Left lobe of liver (tissue), 2 donors: ENCODE results near the gene DST. TPM values are rescaled to one million over a fixed set of nuclear protein-coding genes. Genes with fewer than 3 reads are reported as not detected.
"Not testable (repeated sequence)": the region's sequence is repeated elsewhere in the genome, so short reads cannot be mapped to it uniquely, and the experiment has no call there.

ENCODE experiments used
- ATAC-seq: fragments of 200-7000 bp; cut with Tn5 transposase; one replicate; pipeline ENCODE4 v1.9.1; 2020; ENCODE audit warnings: mild to moderate bottlenecking, moderate library complexity
- DNase-seq: peaks from one replicate; pipeline ENCODE4 v3.0.0-alpha.2; 2020; ENCODE audit warnings: low spot score
- total RNA-seq: library from RNA; stranded (reverse); gene quantifications from one replicate; pipeline ENCODE4 v1.2.1, GENCODE V29; 2021
- donor health status: DM: no; HTN: no; CAD: no; lungs with moderate emphysema.
- donor health status: DM: no; HTN: yes; CAD: no.

The DST gene
- total RNA-seq, 1 donor from 2014 or later: 86.5 TPM

DNA sequence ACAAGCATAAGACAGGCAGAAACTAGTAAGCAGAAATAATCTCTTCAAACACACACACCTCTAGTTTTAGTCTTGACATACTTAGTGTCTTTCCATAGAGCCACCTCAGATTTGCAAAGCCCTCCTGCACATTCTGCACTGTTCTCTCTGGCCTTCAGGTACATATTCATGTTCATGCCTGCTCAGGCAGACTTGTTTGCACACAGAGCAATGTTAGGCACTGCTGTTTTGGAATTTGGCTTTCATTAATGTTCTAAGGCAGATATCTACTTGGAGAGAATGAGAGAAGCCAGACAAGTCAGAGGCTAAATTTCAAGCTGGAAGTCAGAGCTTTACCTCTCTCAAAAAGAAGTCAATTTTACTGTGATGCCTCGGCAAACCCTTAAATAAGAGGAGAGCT lies 21.3 kb upstream of the DST start:
- DNase-seq: no peak
- ATAC-seq: peak; percentile 79

DNA sequence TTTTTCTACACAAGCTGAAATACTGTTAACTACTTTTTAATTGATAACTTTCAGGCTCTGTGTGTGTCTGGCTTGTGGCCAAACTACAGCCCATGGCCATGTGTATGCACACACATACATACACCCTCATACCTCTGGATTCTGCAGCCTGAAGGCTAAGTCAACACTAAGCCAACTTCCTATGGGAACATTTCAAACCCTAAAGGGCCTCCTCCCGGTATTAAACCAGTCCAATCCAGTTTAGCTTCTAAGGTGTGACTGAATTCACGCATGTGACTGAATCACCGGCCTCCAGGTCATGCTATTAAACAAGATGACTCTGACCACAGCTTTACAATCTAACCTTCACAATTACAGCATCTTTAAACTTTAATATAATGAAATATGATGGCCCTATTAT lies 20.7 kb upstream of the DST start:
- ATAC-seq (no peak), DNase-seq (no peak)

DNA sequence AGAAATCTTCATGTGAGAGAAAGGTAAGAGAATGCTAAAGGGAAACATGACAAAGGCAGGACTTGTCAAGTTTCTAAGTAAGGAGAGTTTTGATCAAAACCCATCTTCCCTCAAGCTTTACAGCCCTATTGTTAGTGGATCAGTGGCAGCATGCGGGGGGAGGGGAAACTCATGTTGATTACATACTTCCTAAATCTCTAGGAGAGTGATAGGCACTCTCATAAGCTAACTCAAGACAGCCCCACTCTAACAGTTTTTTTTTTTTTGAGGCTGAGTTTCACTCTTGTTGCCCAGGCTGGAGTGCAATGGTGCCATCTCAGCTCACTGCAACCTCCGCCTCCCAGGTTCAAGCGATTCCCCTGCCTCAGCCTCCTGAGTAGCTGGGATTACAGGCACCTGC lies 18.6 kb upstream of the DST start:
- DNase-seq, ATAC-seq: not testable (repeated sequence)

DNA sequence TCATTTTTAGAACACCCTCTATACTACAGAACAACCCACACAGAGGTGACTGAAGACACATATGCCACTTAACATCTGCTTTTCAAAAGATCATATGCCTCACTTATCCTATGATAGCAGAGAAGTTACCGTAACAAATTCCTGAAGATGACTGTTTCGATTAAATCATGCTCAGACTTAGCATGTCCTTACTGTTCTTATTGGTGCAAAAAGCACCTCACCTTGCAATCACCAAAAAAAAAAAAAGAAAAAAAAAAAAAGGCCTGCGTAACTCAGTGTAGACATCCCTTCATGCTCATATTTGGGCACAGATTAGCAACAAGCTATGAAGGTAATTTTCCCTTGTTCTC lies 17.7 kb upstream of the DST start:
- ATAC-seq: no peak

DNA sequence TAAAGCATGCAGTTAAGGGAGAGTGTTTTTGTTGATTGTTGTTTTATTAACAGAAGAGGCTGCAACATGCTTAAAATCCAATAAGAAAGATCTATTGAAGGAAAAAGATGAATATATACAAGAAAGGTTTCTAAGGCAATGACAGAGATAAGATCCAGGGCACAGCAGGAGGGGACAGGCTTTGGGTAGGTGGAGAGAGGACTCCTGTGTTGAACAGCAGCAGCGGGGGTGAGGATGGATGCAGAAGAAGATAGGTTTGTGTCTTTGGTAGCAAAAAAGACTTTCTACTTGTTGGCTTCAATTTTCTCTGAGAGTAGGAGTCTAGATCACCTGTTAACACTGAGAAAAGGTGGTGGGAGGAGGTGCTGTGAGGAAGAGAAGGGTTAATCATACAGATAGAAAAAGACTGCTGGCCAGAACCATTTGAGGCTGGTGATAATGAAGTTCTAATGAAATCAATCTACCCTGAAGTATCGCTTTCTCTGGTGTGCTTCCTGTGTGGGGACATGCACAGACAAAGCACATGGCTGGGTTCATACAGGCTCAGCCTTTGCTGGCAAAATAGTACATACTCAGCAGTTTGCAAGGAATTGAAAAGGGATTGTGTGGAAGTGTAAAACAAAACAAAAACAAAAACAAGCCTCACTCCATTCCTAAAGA lies 17.2 kb upstream of the DST start:
- DNase-seq (no peak), ATAC-seq (peak; percentile 48)

More for the DNA sequence above, 17.7 kb upstream of the DST start:
- DNase-seq: no peak

DNA sequence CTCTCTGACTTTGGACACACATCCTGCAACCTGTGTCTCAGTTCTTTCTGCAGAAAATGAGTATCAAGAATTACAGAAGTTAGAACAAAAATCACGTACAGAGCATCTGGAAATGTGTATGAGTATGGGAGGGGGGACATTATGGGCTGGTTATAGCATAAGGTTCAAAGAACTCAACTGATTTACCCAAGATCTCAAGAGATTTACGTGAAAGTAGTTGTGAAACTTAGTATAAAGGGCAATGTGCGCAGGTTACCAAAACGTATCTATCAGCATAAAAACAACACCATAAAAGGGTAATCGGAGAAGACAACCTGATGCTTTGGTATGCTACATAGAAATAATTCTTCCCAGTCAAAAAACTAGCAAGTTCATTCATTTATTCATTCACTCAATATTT lies 15.6 kb upstream of the DST start:
- DNase-seq: no peak
- ATAC-seq: no peak

DNA sequence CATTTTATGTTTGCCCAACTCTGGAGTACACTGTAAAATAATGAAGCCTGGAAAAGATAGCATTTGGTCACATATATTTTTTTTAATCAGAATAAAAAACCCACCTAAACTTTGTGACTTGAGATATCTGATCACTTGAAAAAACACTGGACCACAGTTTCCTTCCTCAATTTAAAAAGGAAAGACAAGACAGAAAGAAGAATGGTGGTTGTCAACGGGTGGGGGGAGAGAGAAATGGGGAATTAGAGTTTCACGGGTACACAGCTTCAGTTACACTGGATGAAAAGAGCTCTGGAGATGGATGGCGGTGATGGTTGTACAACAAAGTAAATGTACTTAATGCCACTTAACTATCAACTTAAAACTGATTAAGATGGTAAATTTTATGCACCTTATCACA lies 14.7 kb upstream of the DST start:
- DNase-seq (no peak), ATAC-seq (no peak)

DNA sequence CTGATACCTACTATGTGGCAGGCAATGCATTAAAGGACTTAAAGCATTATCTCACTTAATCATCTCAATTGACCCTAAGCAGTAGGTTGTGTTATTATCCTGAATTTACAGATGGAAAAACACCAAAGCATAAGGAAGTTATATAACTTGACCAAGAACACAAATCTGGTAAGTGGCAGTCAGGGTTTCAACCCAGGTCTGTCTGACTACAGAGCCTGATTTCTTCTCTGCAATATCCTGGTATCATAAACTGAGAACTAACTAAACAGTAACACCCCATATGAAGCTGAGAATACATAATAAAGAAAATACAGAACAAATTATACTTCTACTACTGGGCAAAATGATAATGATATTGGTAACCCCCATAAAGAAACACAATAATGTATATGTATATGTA lies 13.8 kb upstream of the DST start:
- ATAC-seq: no peak
- no peak for DNase-seq

DNA sequence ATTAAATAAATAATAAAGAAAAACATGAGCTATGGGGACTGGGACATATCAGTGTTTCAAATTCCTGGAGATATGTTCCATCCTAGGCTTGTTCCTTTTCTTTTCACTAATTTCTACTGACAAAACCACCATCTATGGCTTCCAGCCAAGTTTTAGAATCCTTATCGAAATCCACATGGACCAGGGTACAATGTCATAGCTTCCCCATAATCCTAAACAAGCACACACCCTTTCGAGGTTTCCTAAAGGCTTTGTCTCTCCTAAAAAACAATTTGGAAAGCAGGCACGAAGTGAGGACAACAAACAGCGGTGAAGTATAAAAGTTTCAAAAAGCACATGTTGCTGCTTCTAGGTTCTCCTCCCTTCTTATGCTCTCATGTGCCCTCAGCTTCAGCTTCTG lies 13.3 kb upstream of the DST start:
- DNase-seq (no peak), ATAC-seq (peak; percentile 29)

DNA sequence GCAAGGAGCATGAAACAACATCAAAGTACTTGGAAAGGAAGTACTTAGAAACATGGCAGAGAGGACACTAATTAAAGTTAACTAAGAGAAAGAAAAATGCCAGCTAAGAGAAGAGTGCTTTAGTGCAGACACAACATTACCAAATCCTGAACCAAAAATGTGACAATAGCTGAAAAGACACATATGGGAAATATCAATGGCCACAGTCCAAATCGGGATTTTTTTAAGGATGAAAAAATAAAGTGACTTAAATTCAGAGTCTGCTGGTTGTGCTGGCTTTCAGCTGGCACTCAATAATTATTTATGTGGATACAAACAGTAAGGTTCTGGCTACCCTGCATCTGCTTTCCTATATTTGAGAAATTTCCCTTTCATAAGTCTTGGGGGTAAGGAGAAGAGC lies 12.6 kb upstream of the DST start:
- DNase-seq (no peak), ATAC-seq (no peak)

DNA sequence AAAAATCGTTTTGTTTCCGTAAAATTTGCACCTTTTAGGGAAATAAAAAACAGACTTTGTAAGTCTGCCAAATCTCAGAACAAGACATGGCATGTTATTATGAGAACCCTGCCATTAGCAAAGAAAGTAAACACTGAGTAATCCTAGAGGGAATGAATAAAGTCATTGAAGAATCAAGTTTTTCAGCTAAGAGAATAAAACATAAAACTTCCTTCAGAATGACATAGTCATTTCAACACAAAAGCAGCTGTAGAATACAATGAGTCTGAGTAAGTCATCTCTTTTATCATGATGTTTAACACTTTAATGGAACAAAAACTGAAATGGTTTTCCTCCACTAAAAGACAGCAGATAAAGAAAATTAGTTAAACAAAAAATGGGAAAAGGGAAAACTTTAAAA lies 10.3 kb upstream of the DST start:
- ATAC-seq: no peak
- no peak for DNase-seq

DNA sequence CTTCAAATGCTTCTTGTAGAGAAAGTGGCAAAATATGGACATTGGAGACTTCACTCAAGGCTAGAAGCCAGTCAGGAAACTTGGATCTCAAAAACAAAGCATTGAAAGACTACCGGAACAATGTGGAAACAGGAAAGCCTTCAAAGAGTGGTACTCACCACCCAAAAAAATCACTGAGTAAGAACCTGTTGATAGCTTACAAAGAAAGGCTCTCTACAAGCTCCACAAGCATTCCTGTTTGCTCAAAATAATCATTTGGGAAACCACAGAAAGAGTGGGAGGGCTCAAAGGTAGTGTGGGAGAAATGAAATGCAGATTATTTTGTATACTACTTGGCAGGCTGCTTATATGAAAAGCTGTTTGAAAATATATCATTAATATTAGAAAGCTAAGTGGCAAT lies 9.5 kb upstream of the DST start:
- ATAC-seq (no peak), DNase-seq (no peak)

DNA sequence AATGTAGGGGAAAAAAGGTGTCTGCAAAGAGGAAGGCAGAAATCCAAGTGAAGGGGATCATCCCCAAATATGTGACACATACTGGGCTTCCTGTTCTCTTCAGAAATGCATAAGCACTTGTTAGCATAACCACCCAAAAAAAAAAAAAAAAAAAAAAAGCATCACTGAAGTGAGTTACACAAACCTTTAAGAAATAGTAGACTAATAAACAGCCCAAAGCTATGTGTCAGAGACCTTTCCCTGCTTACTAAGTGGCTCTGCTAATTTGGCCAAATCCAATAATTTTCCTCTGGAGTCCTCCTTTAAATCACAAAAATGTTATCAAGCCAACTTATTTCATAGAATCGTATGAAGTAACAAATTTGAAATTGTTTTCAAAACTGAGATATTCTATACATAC lies 7.5 kb upstream of the DST start:
- DNase-seq (no peak), ATAC-seq (no peak)

DNA sequence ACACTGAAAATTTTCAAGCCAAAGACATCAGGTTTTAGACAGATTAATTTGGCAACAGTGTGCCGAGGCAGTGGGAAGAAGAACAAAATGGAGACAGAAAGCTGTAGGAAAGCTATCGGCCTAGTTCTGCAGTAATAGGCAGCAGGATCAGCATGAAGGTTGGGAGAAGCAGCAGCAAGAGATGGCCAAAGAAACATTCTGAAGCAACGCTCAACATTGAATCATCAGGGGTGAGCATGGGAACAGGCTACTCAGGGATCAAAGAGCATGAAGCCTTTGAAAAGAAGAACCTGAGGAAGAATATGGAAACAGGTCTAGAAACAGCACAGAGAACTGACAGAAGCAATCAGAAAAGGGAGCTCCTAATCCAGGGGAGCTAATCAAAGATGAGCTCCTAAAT lies 7.1 kb upstream of the DST start:
- ATAC-seq: no peak
- DNase-seq: no peak

DNA sequence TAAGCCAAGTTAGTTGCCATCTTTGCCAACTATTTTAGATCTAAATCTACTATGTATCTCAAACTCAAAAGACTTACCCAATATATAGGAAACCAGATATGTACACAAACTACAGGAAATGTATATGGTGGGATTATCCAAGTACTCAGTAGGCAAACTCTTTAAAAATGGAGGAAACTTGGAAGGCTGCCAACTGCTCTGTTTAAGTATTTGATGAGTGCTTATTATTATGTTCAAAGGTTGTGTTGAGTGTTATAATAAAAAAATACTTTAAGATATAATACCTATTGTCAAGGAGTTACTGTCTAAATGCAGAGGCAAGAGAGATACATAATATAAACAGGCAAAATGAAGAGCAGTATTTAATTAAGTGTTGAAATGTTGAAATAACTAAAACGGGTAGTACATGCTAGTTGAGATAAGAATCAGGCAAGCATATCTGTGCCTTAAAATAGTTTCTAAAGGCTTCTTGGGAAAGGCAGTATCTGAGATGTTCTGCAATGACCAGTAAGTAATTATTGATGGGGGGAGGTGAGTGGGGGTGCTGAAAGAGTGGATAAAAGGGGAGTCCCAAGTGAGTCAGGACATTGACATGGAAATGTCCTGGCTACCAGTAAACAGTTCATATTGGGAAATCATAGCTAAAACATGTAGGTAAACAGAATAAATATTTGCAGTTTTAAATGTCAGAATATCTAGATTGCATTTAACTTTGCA lies 6.5 kb upstream of the DST start:
- DNase-seq (no peak), ATAC-seq (no peak)

DNA sequence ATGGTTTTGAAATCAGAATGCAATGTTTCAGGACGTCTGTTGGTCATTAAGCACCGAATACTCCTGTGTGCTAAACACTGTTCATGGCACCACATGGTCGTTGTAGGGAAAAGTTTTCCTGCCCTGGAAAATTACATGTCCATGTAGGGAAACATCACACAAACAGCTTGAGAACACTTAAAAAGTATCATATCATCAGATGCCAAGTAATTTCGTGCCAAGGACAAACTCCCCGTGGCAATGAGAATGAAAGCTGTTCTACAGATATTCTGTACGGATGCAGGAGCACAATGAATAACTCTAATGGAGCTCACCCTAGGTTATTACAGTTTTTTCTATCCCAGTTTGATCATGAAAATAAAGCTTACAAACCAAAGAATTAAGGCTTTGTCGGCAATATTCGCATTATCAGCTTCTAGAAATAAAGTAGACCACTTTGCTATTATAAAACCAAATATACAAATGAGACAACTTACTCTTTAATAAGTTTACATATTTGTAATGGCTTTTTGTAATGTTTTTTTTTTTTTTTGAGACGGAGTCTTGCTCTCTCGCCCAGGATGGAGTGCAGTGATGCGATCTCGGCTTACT lies 4.6 kb upstream of the DST start:
- ATAC-seq: no peak
- DNase-seq: no peak

DNA sequence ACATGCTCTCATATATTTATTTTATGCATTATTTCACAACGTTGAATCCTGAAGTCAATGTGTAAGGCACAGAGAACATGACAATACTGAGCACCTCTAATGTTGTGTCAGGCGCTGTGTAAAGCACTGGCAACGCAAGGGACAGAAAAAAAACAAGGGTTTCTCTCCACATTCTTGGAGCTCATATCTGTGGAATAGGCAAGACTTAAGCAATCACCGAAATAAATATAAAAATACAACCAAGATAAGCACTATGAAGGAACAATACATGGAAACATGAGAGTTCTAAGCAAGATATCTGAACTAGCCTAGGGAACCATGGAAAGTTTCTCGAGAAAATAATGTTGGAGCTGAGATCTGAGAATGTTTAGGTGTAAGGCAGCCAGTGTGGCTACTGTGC lies 1.7 kb upstream of the DST start:
- no peak for ATAC-seq
- no peak for DNase-seq

DNA sequence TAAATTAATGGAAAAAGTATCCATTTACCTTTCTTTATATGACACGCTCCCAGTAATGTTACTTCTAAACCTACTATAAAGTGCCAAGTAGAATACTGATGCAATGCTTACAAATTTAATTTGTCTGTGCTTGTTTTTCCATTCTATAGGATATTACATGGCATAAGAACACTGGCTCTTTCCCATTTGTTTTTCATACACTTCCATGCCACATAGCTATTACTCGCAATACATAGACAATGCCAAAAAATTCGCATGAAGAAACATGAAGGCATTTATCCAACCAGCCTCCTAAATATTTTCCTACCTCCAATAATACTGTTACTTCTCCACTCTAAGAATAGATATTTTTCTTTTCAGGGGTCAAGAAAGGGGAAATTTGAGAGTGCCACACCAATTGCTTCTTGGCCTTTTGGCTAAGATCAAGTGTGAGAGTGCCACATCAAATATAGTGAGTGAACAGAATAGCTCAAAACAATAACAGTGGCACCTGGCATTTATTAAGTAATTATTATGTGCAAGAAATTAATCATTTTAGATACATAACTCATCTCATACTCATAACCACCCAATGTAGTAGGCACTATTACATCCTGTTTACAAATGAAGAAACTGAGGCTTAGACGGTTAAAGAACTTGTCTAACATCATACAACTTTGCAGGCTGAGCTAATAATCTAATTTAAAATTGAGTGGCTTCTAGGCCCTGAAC lies 845 bp upstream of the DST start:
- no peak for ATAC-seq
- DNase-seq: no peak

DNA sequence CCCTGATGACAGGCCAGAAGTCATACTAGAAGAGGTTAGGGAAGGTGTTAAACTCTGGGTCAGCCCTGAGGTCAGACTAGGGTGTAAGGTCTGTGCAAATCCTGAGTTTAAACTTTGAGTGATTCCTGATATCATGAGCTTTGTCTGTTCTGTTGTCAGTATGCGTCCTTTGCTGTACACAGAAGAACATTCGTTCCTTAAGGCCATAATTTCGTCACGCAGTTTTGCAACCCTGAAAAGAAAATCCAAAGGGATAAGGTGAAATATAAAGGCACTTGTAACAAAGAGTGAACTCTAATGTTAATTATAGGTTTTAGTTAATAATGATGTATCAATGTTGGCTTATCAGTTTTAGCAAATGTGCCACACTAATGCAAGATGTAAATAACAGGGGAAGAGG lies 2.3 kb downstream of the DST start:
- no peak for ATAC-seq
- DNase-seq: no peak

DNA sequence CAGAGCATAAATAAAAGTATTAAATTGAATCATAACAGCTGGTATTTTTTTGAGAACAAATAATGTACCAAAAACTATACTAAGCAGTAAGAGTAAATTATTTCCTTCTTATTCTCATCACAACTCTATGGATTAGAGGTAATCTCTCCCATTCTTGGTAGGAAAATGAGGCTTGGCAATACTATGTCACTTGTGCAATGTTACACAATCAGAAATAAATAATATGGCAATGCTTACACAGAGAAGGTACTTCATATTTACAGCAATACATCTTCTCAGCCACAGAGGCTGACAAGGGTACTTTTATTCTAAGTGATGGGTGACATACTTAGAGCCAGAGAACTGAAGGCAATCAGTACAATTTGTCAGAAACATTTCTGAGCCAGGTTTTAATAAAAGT lies 3.9 kb downstream of the DST start:
- ATAC-seq (peak; percentile 22), DNase-seq (no peak)

DNA sequence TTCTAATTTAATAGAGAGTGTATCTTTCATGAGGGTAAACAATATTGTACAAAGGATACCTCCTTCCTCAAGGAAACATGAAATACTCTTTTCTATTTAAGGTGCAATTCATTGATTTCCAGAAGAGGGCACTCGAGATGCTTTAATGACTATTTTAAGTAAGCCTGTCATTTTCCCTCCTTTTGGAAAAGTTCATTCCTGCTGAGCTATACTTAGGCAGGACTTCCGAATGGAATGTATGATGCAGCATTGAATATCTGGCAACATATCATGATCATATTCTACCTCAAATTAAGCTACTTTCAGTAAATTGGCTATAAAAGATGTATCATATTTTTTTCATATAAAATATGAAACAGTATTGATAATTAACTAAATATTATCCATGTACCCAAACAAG lies 5.0 kb downstream of the DST start:
- DNase-seq: no peak
- ATAC-seq: peak; percentile 89

DNA sequence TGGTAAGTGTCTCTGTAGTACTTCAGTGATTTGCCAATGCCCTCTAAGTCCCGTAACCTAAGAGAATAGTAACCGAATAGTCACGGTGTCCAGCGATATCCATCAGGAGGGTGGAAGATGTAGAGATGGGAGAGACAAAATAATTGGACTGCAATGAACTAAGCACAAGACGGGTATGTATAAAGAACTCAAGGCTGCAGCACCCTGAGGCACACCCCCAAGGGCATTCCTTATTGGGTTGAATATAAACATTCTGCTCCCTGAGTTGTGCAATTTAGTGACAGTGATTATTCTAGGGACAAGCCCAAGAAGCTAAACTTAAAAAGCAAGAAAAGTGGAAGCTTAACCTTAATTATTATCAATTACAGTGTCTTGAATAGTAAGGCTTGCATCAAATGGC lies 14.6 kb downstream of the DST start:
- ATAC-seq (no peak), DNase-seq (no peak)
